HG03039 (cell line): ENCODE data around the gene RNF44.
"Not testable (repeated sequence)": the region's sequence is repeated elsewhere in the genome, so short reads cannot be mapped to it uniquely, and the experiment has no call there.

Source experiments
- ATAC-seq: cut with Tn5 transposase; IDR thresholded peaks from one replicate; pipeline ENCODE4 v1.9.1; 2021; ENCODE audit warnings: mild to moderate bottlenecking, moderate library complexity; ENCODE audit not compliant: unreplicated experiment

RNF44 gene

DNA sequence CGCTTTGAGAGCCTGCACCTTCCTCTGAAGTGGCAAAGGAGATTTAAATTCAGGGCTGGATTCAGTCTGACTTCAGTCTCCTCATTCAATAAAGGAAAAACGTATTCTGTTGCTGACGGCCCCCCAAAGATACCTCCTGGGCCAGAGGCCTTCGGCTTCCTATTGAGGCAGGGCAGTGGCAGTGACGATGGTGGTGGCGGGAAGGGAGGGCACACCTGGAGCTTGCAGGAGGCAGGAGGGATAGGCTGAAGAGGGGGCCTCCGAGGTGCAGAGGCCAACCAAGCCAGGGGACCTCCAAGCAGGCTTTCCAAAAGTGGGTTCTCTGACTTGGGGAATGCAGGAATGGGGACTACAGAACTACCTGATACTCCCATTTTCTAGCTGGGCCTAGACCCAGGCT, 15.9 kb downstream of the RNF44 start:
- ATAC-seq, result no peak

DNA sequence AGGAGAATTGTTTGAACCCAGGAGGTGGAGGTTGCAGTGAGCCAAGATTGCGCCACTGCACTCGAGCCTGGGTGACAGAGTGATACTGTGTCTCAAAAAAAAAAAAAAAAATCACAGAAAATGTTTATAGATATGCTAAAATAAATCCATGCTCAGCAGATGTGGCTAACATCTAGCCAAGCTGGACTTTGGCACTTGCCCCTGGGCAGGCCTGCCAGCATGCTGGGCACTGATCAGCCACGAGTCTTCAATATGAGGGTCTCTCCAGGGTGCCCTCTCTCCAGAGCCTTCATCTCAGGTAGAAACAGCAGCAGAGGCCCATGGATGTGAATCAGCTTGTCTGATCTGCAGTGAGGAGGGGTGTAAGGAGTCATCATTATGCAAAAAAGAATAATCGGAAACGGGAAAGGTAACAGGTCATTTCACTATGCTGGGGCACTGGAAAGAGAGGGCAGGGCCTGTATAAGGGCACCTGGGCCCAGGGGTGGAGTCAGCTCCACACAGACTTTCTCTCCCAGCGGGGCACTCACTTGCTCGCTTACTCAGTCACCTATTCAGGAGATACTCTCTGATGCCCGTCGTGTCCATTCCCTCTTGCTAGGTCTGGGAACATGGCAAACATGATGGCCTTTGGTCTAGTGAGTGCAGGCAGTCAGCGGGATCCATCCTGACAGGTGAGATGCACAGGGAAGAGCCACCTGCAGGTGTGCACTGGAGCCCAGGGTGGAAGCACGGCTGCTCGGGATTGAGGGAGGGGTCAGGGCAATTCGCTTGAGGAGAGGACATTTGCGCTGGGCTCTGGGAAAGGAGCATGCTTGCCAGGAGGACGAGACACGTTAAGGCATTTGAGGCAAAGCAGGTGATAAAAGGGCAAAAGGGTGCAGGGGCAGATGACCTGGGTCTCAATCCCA, 17.1 kb downstream of the RNF44 start:
- no peak for ATAC-seq

DNA sequence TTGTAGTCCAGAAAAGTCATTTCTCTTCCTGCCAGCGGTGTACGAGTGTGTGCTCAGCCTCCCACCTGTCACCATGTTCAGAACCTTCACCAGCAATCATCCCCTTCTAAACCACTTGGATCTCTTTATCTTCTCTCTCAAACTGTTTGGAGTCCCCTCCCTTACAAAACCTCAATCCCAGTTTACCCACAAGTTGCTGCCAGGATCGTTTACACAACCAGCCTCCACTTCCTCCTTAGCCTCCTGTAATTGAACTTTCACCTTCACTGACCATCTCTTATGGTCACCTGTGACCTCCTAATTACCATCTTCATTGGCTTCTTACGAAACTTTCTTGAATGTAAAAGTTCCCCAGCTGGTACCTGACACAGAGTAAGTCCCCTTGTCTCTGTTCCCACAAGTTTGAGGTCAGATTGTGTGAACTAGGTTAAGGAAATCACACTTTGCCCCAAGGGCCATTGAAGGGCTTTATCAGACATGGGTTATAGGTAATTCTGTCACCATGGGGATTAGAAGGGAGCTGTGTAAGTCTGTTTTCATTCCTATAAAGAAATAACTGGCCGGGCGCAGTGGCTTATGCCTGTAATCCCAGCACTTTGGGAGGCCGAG, 20.0 kb downstream of the RNF44 start:
- no peak for ATAC-seq

DNA sequence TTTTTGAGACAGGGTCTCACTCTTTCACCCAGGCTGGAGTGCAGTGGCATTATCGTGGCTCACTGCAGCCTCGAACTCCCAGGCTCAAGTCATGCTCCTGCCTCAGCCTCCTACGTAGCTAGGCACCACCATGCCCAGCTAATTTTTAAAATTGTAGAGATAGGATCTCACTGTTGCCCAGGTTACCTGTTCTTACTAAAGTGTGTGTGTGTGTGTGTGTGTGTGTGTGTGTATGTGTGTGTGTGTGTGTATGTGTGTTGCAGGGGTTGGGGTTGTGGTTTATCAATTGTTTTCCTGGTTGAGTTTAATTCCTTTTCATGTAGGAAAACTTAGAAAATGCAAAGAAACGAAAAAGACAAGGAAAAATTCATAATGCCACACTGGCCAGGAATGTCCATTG, 21.8 kb downstream of the RNF44 start:
- ATAC-seq, result no peak

DNA sequence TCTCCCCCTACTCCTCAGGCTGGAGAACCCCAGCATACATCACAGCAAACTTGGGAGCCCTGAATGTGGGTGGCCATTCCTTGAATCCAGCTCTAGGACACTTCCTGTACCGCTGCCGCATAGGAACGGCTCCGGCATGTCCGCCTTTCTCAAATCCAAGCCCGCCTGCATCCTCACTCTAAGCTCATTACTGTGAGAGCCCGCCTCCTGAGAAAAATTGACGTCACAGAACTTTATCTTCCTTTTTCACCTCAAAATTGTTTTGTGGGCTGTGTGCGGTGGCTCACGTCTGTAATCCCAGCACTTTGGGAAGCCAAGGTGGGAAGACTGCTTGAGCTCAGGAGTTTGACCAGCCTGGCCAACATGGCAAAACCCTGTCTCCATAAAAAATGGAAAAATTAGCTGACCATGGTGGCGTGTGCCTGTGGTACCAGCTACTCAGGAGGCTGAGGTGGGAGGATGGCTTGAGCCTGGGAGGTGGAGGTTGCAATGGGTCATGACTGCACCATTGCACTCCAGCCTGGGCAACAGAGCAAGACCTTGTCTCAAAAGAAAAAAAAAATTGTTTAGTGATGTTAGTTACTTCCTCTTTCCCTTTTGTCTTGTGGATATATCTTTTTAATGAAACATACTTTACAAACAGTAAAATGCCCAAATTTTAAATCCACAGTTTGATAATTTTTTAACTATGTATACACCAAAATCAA, 22.8 kb downstream of the RNF44 start:
- no peak for ATAC-seq

DNA sequence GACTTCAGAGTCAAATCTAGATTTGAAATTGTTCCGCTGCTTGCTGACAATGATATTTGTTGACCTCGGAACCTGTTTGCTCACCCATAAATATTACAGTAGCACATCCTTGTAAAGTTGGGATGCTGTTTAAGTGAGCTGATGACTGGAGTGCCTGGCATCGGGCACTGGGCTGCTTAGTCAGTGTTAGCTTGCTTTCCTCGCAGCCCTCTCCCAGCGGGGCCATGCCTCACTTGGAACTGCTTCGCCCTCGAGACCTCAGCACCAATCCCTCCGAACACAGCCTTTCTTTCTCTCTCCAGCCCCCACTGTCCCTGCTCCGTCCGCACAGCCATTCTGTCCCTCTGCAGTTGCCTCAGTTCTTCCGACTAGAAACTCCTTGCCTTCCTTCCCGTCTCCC, 23.4 kb downstream of the RNF44 start:
- ATAC-seq, result no peak

DNA sequence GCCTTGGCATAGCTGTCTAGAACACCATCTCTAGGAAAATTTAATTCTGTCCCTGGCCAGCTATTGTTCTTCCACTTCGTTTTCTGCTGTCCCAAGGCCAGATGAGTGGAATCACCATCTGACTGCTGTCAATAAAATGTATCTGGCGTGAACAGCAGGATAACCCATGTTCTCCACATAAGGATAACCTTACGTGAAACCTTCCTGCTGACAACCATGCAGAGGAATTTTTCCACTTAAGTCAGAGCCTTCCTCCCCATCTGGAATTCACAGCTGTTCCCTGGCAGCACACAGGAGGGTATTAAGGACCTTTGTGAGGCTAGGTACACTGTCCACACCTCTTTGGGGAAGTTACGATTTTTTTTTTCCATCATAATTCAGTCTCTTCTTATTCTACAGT, 28.6 kb downstream of the RNF44 start:
- ATAC-seq, result no peak

DNA sequence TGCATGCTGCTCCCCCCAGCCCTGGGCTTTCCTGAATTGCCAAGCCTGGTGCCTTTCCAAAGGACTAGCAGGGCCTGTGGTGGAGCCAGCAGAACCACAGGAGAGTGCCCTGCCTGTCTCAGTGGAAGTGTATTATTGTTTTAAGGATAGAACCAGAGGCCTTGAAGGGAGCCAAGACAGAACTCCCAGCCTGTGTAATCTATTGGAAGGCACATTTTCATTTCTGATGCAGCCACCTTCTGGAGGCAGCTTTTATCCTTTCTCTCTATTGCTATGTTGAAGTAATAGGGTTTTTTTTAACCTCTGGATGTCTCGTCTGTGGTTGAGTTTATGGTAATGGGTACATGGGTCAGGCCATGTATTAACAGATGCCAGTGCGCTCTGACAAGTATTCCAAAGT, 29.3 kb downstream of the RNF44 start:
- no peak for ATAC-seq

DNA sequence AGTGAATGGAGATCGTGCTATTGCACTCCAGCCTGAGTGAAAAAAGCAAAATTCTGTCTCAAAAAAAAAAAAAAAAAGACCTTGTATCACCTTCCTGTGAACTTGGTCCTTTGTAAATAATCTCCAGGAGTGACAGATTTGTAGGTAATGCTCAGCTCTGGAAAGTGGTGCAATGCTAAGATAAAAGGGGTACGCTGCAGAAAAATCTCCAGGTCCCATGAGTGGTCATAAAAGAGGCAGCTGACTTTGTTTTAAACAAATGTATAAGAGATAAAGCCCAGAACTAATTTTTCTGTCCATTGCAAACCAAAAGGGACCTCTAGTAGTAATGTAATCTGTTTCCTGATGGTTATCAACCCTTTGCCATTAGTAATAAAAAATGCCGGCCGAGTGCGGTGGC, 33.7 kb downstream of the RNF44 start:
- ATAC-seq, result no peak

DNA sequence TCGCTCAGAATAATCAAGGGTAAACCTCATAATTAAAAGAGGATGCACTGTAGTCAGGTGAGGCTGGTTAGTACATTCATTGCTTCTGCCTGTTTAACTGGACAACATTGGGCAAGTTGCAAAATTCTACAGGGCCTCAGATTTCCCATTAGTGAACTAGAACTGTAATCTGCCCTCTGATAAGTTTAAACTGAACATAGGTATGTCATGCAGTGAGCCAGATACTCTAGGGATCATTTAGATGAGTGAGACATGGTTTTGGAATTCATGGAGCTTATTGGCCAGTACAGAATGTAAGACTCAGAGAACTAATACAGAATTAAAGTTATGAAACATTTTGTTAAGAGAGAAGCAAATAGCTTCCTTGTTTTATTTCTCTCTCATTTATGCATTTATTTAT, 35.9 kb downstream of the RNF44 start:
- no peak for ATAC-seq

DNA sequence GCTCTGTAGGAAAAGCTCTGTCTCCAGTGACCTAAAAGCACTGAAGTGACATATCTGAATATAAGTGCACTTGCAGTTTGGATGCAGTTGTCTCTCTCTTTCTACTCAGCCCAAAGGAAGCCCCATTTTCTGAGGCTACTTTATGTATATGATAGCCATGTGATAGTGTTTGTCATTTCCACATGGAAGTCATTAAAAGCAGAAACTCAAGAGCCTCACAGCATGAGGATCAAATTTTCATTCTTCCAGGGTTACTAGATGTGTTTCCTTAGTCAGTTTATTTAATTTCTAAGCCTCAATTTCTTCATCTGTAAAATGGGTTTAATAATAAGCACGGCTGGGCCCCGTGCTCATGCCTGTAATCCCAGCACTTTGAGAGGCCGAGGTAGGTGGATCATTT, 36.7 kb downstream of the RNF44 start:
- no peak for ATAC-seq

DNA sequence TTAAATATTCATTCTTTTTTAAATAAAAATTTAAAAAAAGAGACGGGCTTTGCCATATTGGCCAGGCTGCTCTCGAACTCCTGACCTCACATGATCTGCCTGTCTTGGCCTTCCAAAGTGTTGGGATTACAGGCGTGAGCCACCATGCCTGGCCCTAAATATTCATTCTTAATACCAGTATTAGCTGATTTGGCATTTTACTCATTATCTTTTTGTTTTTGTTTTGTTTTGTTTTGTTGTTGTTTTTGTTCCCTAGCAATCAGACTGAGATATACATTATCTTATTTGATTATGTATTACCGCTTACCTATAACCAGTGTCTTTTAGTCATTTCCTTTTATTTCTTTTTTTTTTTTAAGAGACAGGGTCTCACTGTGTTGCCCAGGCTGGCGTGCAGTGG, 37.9 kb downstream of the RNF44 start:
- ATAC-seq, result no peak

DNA sequence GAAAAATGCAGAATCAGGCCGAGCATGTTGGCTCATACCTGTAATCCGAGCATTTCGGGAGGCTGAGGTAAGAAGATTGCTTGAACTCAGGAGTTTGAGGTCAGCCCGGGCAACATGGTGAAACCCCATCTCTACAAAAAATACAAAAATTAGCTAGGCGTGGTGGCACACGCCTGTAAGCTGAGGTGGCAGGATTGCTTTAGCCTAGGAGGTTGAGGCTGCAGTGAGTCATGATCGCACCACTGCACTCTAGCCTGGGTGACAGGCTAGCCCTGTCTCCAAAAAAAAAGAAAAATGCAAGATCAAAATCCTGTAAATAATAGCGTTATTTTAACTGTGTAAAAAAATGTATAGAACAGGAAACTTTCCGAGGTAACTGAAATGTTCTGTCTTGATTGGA, 39.4 kb downstream of the RNF44 start:
- no peak for ATAC-seq

DNA sequence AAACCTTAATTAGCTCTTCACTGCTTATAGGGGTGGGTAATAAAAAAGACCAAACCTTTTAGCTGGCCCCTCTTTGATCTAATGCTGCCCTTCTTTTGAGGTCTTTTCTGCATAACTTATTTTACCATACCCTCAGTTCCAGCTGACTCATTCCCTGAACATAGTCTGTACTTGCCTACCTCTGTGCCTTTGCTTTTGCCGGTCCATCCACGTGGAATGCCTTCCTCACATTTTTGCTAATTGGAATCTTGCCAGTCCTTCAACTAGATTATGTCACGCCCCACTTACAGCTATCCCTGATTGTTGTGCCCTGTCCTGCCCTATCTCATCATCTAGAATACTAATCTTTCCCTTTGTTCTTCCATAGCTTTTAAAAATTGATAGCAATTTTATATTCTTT, 44.8 kb downstream of the RNF44 start:
- no peak for ATAC-seq

DNA sequence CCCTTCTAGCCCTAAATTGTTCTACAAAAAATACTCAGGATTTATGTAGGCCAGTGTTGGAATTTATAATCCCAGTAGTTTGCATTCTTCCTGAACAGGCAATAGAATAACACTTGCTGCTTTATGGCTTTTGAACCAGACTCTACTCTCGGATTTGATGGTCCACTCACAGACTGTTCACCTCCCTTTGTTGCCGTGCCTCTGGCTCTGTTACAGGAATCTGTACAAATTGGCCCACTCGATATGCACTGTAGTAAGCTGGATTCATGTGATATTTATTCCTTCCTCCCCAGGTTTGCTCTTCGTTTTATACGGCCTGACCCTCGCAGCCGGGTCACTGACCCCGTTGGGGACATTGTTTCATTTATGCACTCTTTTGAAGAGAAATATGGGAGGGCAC, 45.3 kb downstream of the RNF44 start:
- ATAC-seq, result no peak

DNA sequence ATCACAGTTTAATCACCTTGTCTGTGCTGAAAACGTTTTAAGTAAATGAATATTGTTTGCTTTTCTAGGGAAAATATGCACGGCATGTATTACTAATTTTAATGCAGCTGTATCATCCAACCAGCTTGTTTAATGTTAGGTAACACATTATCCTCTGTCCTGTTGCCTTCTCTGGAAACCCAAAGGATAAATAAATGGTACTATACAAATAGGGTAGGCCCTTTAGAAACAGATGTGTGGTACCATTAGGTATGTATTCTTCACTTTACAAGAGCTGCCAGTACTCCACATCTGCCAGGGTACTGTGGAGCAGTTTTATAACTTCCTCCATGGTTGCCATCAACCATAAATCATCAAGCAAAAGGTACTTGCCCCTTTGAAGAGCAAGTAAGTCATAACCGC, 46.1 kb downstream of the RNF44 start:
- no peak for ATAC-seq

DNA sequence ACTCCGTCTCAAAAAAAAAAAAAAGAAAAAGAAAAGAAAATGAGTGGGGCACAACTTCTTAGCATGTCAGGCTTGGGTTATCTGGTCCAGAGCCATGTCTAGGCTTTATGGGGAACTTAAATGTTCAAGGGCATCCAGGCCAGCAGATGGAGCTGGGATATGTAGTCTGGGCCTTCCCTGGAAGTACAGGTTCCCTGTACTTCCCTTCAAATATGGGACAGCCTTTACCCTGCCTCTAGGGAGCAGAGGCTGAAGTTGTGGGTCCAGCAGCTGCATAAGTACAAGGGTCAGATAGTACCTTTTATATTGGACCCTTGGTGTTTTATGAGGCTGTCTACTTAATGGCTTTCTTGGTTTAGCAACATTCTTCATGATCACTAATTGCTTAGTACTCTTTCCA, 46.9 kb downstream of the RNF44 start:
- no peak for ATAC-seq

DNA sequence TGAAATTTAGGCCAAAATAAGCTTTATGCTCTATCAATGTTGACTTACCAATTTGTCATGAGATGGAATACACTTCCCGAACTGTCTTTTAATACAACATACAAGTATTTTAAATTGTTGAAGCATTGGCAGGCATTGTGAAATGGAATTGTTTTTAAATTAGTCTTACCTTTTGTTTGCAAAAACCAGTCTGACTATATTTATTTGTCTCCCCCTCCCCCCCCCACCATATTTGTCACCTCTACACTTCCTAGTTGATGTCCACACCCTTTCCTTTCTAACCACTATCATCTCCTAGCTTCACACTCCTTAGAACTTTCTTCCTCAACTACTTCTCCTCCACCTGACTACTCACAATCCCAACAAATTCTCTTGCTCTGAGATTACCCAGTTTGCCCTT, 48.1 kb downstream of the RNF44 start:
- ATAC-seq, result no peak

DNA sequence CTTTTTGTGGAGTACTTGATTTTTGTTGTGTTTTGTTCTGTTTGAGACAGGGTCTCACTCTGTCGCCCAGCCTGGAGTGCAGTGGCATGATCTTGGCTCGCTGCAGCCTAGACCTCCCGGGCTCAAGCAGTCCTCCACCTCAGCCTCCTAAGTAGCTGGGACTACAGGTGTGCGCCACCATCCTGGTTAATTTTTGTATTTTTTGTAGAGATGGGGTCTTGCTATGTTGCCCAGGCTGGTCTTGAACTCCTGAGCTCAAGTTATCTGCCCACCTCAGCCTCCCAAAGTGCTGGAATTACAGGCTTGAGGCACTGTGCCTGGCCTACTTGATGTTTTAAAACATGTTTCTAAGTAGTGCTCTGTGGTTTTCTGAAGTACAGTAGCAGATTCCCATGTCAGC, 50.0 kb downstream of the RNF44 start:
- not testable (repeated sequence) for ATAC-seq

DNA sequence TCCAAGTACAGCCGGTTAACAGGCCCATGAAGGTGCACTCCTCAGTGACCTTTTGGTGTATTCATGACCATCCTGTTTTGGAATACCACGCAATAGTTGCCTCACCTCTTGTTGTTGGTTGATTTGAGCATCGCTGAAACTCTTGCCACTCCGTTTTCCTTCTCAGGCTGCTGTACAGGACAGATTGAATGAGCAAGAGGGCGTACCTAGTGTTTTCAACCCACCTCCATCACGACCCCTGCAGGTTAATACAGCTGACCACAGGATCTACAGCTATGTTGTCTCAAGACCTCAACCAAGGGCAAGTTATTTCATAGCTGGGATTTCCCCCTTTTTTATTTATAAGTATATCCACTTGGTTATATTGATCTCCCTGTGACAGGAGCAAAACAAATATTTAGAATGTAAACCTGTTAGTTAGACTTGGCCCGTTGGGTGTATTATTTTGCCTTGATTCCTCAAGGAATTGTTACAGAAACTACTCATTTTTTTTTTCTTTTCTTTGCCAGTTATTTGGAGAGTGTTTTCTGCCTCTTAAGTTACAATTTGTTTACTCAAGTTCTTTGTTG, 50.9 kb downstream of the RNF44 start:
- ATAC-seq, result no peak

DNA sequence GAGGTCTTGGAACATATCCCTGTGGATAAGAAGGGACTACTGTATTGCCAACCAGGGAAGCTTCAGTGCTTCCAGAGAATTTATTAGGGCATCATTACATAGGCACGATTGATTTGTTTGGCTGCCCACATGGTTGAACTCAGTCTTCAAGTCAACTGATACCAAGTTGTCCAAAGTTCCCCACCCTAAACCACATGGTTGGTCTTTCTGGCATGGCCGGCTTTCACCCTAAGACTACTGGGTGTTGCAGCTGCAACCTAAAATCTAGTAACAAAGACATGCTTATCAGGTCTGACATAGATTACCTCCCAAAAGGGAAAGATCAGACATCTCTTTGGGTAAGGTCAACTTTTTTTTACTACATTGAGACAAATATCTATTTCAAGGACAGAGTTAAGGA, 52.0 kb downstream of the RNF44 start:
- ATAC-seq, result no peak

DNA sequence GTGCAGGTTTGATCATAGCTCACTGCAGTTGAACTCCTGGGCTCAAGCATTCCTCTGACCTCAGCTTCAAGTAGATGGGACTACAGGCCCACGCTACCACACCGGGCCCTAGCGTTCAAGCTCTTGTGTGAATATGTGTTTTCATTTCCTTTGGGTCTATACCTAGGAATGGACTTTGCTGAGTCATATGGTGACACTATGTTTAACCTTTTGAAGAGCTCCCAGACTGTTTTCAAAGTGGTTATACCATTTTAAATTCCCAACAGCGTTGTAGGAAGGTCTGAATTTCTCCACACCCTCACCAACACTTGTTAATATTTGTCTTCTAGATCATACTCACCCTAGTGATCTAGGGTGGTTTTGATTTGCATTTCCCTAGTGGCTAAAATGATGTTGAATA, 55.5 kb downstream of the RNF44 start:
- ATAC-seq, result no peak
